GM23338 (cell line): ENCODE measurements around the gene MPRIP.

Source experiments
- CTCF ChIP-seq, 2 experiments: fragments of 200-600 bp in 1 of 2; sonication (generic) in 1 of 2; conservative IDR thresholded peaks; 2 replicates each; pipeline versions ENCODE4 v1.5.1 to v1.6.1; 2016 to 2017; ENCODE audit warnings: antibody characterized with exemption in 2 of 2, low read depth in 2 of 2, mild to moderate bottlenecking in 2 of 2, moderate library complexity in 1 of 2
- EZH2 ChIP-seq: fragments of 200-600 bp; sonication (generic); IDR thresholded peaks from one replicate; pipeline ENCODE4 v1.8.0; 2017; ENCODE audit warnings: antibody characterized with exemption, mild to moderate bottlenecking, low read depth; ENCODE audit not compliant: unreplicated experiment

DNA sequence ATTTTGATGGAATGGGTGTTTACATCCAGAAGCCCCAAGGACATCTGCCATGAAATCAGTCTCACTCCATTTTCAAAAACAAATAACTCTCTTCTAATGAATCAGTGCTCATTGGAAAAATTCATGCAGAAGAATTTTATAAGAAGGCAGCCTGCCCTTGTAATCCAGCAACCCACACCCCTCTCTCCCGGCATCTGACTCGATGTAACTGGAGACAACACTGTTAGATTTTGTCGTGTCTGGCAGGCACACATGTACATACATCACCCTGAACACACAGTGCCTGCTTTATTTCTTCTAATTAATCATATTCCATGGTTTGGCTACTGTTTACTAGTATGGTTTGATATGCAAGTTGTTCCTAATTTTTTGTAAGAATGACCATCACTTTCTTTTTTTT lies 175.7 kb downstream of the MPRIP start:
- TF ChIP-seq EZH2 (no peak), CTCF (conservative IDR thresholded peaks at IDR 0.05; ENCODE audit: low read depth in 2 of 2) (no peak)
